Breast epithelium (tissue), 4 donors: ENCODE measurements around the gene ASAH2. TPM values are rescaled to one million over a fixed set of nuclear protein-coding genes. Genes with fewer than 3 reads are reported as not detected.

Experiments used
- DNase-seq, 2 donors: peaks; one replicate each; pipeline ENCODE4 v3.0.0-alpha.2; 2019; ENCODE audit warnings: low spot score in 2 of 2
- H3K27ac ChIP-seq, 2 donors: fragments of 200-600 bp; sonication (generic) in 1 of 2; one replicate each; pipeline ENCODE4 v1.5.1; 2016 to 2019; ENCODE audit warnings: mild to moderate bottlenecking in 1 of 2
- H3K27me3 ChIP-seq, 2 donors: fragments of 200-600 bp; sonication (generic) in 1 of 2; one replicate each; pipeline versions ENCODE4 v1.5.1 to v1.6.0; 2017 to 2019; ENCODE audit warnings: control low read depth in 1 of 2, mild to moderate bottlenecking in 1 of 2
- H3K36me3 ChIP-seq: fragments of 200-600 bp; one replicate; pipeline ENCODE4 v1.5.1; 2019
- H3K4me1 ChIP-seq, 2 donors: fragments of 200-600 bp; sonication (generic); one replicate each; pipeline ENCODE4 v1.5.1; 2016 to 2019; ENCODE audit warnings: control low read depth in 1 of 2
- H3K4me3 ChIP-seq, 3 donors: fragments of 200-600 bp; sonication (generic); 1 replicate in 2 of 3; 2 replicates in 1 of 3; pipeline ENCODE4 v1.5.1; 2016 to 2019; ENCODE audit warnings: mild to moderate bottlenecking in 3 of 3, moderate library complexity in 2 of 3
- H3K9me3 ChIP-seq, 2 donors: fragments of 200-600 bp; sonication (generic) in 1 of 2; one replicate each; pipeline ENCODE4 v1.5.1; 2016 to 2019; ENCODE audit warnings: control low read depth in 1 of 2
- CTCF ChIP-seq, 3 donors: fragments of 450-650 bp; IDR thresholded peaks; one replicate each; pipeline ENCODE4 v1.5.1; 2016 to 2017; ENCODE audit warnings: antibody characterized with exemption in 3 of 3, mild to moderate bottlenecking in 3 of 3, moderate library complexity in 3 of 3
- POLR2A ChIP-seq: fragments of 450-650 bp; IDR thresholded peaks from one replicate; pipeline ENCODE4 v1.6.1; 2016; ENCODE audit warnings: antibody characterized with exemption, mild to moderate bottlenecking, moderate library complexity
- POLR2AphosphoS5 ChIP-seq, 3 donors: sonication (generic); formaldehyde crosslinking; IDR thresholded peaks; one replicate each; pipeline ENCODE4 v1.6.1; 2017; ENCODE audit warnings: antibody characterized with exemption in 3 of 3
- intact Hi-C: fragments of 100-400 bp; cut with DNase I; formaldehyde crosslinking; loops from one replicate; pipeline ENCODE4 v1.15.1; 2023; ENCODE audit warnings: low total_unique reads
- total RNA-seq, 3 donors: library from RNA; depleted of rRNA; stranded (reverse); fragments of >200 nt; gene quantifications; one replicate each; pipeline ENCODE4 v1.1.0, GENCODE V29; 2016

The ASAH2 gene
- total RNA-seq, 3 donors from 2014 or later, result 0.32 to 0.59 (median 0.33) TPM

DNA sequence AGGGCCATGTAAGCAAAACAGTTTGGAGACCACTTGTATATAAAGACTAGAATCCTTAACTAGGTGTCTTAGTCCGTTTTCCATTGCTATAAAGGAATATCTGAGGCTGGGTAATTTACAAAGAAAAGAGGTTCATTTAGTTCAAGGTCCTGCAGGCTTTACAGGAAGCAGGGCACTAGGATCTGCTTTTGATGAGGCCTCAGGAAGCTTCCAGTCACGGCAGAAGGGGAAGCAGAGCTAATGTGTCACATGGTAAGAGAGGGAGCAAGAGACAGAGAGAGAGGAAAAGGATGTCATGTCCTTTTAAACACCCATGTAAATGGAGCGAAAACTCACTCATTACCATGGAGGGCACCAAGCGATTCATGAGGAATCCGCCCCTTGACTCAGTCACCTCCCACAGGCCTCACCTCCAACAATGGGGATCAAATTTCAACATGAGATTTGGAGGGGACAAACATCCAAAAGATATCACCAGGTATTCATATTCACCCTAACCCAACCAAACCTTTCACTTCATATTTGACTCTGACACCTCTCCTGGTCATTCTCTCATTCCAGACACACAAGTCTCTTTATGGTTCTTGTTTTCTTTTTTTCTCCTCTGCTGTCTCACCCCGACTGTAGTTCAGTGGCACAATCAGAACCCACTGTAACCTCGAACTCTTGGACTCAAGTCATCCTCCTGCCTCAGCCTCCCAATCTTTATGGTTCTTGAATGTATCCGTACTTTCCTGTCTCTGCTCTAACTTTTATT lies 30.1 kb upstream of the ASAH2 start:
- no peak overlapping the region for H3K4me3 ChIP-seq
- TF ChIP-seq POLR2A, result no peak
- no peak for TF ChIP-seq POLR2AphosphoS5 (IDR thresholded peaks at IDR 0.05)
- no peak for TF ChIP-seq CTCF (IDR thresholded peaks at IDR 0.05)
- H3K4me1 ChIP-seq, result no peaks in the 10 kb centered on the region
- no peaks in the 10 kb centered on the region for H3K36me3 ChIP-seq
- no peaks in the 10 kb centered on the region for H3K9me3 ChIP-seq
- no peak for DNase-seq
- H3K27me3 ChIP-seq, result peaks cover 0 to under 1% of the 10 kb centered on the region in 2 donors
- intact Hi-C loops, result no loop called here
- no peak overlapping the region for H3K27ac ChIP-seq

DNA sequence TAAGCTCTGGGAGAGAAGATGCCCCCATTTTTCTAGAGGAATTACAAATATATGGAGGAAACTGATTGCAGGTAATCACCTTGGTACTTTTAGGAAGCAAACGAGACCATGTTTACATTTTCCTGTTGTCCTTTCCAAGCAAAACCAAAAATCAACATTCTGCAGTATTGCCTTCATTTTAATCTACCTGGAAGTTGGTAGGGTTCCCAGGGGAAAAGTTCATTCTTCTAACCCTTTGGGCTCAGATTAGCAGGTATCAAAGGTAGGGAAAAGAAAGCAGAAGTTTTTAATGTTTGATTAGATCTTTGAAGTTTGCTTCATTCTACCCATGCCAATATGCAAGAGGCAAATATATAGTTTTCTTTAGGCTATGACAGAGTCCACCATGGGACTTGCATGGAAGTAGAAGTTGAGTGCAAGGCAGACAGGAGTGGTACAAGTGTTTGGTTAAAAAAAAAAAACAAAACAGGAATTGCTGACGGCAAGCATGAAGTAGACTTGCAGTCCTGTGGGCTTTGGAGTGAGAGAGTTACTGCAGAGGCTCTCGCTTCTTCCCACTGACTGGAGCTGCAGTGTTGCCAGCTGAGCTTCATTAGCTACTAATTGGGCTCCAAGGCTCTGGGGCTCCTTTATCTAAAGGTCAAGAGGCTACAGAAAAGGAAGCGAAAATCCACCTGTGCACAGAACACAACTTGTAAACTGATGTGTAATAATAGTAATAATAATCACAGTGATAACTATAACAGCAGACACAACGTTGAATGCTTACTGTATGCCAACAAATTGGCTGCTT lies 28.9 kb upstream of the ASAH2 start:
- Histone ChIP-seq H3K27me3 (peaks cover 0 to 3% of the 10 kb centered on the region in 2 donors), H3K27ac (no peak overlapping the region), H3K4me3 (no peak overlapping the region), H3K4me1 (no peaks in the 10 kb centered on the region), H3K36me3 (no peaks in the 10 kb centered on the region), H3K9me3 (no peaks in the 10 kb centered on the region)
- intact Hi-C loops, result no loop called here
- TF ChIP-seq CTCF (IDR thresholded peaks at IDR 0.05), result no peak
- no peak for TF ChIP-seq POLR2A
- TF ChIP-seq POLR2AphosphoS5 (IDR thresholded peaks at IDR 0.05), result no peak
- no peak for DNase-seq

DNA sequence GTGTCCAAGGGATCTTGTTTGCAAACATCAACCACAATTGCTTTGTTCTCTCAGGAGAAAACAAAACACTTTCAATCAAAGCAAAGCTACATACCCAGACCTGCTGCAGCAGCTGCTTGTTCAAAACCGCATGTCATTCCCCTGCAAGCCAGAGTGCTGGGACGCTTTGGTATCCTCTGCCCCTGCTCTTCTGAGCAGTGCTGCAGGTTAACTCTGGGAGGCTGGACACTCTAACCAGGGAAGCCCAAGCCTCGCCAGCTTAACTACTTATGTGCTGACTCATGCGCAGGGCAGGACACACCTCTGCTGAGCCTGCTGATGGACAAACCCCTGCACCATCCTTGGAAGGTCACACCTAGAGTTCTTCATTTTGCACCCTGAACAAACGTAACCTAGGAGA lies 28.2 kb upstream of the ASAH2 start:
- Histone ChIP-seq H3K4me1 (no peaks in the 10 kb centered on the region), H3K9me3 (no peaks in the 10 kb centered on the region), H3K36me3 (no peaks in the 10 kb centered on the region), H3K4me3 (no peak overlapping the region), H3K27me3 (peaks cover 0 to 3% of the 10 kb centered on the region in 2 donors), H3K27ac (no peak overlapping the region)
- no peak for DNase-seq
- TF ChIP-seq POLR2A (no peak), POLR2AphosphoS5 (IDR thresholded peaks at IDR 0.05) (no peak), CTCF (IDR thresholded peaks at IDR 0.05) (no peak)
- intact Hi-C loops, result no loop called here

DNA sequence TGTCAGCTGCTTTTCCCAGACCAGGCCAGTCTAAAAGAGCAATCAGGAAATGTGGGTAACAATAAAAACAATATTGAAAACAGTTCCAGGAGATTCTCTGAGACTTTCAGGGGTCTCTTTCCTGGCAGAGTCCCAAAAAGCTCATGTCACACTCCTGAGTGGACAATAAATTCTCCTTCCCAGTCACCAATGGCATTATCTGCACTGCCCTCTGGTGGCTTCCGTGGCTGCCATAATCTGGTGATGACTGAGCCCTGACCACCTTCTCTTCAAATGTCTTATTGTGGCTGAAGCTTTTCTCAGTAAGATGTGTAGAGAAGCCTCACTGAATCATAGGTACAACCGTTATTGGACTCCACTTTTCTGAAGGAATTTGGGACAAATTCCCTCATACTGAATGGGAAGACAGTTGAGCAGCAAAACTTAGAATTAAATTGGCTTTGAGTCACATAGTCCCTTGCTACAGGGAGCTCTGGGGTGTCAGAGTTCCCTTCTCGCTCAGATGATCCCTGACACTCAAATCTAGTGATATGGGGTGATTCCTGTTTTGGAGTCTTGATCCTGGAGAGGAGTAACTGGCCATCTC lies 24.4 kb upstream of the ASAH2 start:
- H3K9me3 ChIP-seq, result no peaks in the 10 kb centered on the region
- TF ChIP-seq CTCF (IDR thresholded peaks at IDR 0.05) (peak in 1 of 3 donors; percentile 13), POLR2A (no peak), POLR2AphosphoS5 (IDR thresholded peaks at IDR 0.05) (no peak)
- no peak for DNase-seq
- intact Hi-C loops, result no loop called here
- H3K36me3 ChIP-seq, result no peaks in the 10 kb centered on the region
- H3K4me1 ChIP-seq, result no peaks in the 10 kb centered on the region
- H3K27me3 ChIP-seq, result peaks cover 0 to 3% of the 10 kb centered on the region in 2 donors
- H3K4me3 ChIP-seq, result no peak overlapping the region
- no peak overlapping the region for H3K27ac ChIP-seq

GRCh38 chr10:50272531-50272930 lies 21.2 kb upstream of the ASAH2 start:
- no peak for TF ChIP-seq POLR2A
- no peak for TF ChIP-seq POLR2AphosphoS5 (IDR thresholded peaks at IDR 0.05)
- TF ChIP-seq CTCF (IDR thresholded peaks at IDR 0.05), result no peak
- Histone ChIP-seq H3K9me3 (no peaks in the 10 kb centered on the region), H3K27me3 (peaks cover 0 to 3% of the 10 kb centered on the region in 2 donors), H3K4me3 (no peak overlapping the region), H3K4me1 (no peaks in the 10 kb centered on the region), H3K27ac (no peak overlapping the region), H3K36me3 (no peaks in the 10 kb centered on the region)
- intact Hi-C loops, result no loop called here
- DNase-seq, result no peak
